Effector memory CD8-positive, alpha-beta T cell (primary cell): ENCODE data around the gene THAP8.

ENCODE experiments used
- ATAC-seq: fragments of 150-1000 bp; cut with Tn5 transposase; replicated peaks from 2 replicates; pipeline ENCODE4 v1.10.0; 2021; ENCODE audit warnings: mild to moderate bottlenecking, moderate library complexity
- DNase-seq, 3 experiments: peaks; one replicate each; pipeline ENCODE4 v3.0.0; 2021
- H3K27ac Mint-ChIP-seq, 2 donors: one replicate each; pipeline ENCODE4 v1.8.0; 2022; ENCODE audit warnings: mild to moderate bottlenecking in 2 of 2, mixed read lengths in 2 of 2, moderate library complexity in 2 of 2
- H3K27me3 Mint-ChIP-seq, 2 donors: one replicate each; pipeline ENCODE4 v1.8.0; 2022; ENCODE audit warnings: mixed read lengths in 2 of 2
- H3K36me3 Mint-ChIP-seq: one replicate; pipeline ENCODE4 v1.8.0; 2022; ENCODE audit warnings: mild to moderate bottlenecking, moderate library complexity, mixed read lengths; ENCODE audit not compliant: insufficient read depth
- H3K4me1 Mint-ChIP-seq, 2 donors: one replicate each; pipeline ENCODE4 v1.8.0; 2022; ENCODE audit warnings: low read depth in 2 of 2, mixed read lengths in 2 of 2
- H3K4me3 Mint-ChIP-seq, 2 donors: one replicate each; pipeline ENCODE4 v1.8.0; 2022; ENCODE audit warnings: mild to moderate bottlenecking in 2 of 2, mixed read lengths in 2 of 2, moderate library complexity in 2 of 2
- H3K9me3 Mint-ChIP-seq, 2 donors: one replicate each; pipeline ENCODE4 v1.8.0; 2022; ENCODE audit warnings: mixed read lengths in 2 of 2

THAP8 gene

GRCh38 chr19:36031308-36031707 lies 22.8 kb downstream of the THAP8 start:
- no peak for DNase-seq
- no peaks in the 10 kb centered on the region for H3K36me3 Mint-ChIP-seq
- H3K27ac Mint-ChIP-seq: no peak overlapping the region

GRCh38 chr19:36030264-36031148 lies 23.6 kb downstream of the THAP8 start:
- Mint-ChIP-seq H3K9me3 (no peaks in the 10 kb centered on the region), H3K4me1 (peaks cover 12 to 16% of the 10 kb centered on the region in 2 donors), H3K4me3 (no peak overlapping the region), H3K27me3 (no peaks in the 10 kb centered on the region), H3K27ac (no peak overlapping the region), H3K36me3 (no peaks in the 10 kb centered on the region)
- DNase-seq: no peak
- no peak for ATAC-seq

More at GRCh38 chr19:36031308-36031707, 22.8 kb downstream of the THAP8 start:
- Mint-ChIP-seq H3K27me3 (no peaks in the 10 kb centered on the region), H3K4me3 (no peak overlapping the region), H3K9me3 (no peaks in the 10 kb centered on the region), H3K4me1 (peaks cover 18 to 22% of the 10 kb centered on the region in 2 donors)
- ATAC-seq: no peak

GRCh38 chr19:36028313-36029041 lies 25.6 kb downstream of the THAP8 start:
- Mint-ChIP-seq H3K4me3 (no peak overlapping the region), H3K4me1 (peaks cover 3 to 8% of the 10 kb centered on the region in 2 donors), H3K27ac (no peak overlapping the region), H3K27me3 (no peaks in the 10 kb centered on the region), H3K9me3 (no peaks in the 10 kb centered on the region), H3K36me3 (no peaks in the 10 kb centered on the region)
- DNase-seq (no peak), ATAC-seq (no peak)

- Mint-ChIP-seq H3K27me3 (no peaks in the 10 kb centered on the region), H3K36me3 (no peaks in the 10 kb centered on the region), H3K4me1 (peaks cover 0 to 8% of the 10 kb centered on the region in 2 donors), H3K9me3 (no peaks in the 10 kb centered on the region), H3K27ac (no peak overlapping the region), H3K4me3 (no peak overlapping the region)
- DNase-seq: no peak
- ATAC-seq: no peak
These were observed 26.4 kb downstream of the THAP8 start for GRCh38 chr19:36027696-36028095.

- peaks cover 0 to 1% of the 10 kb centered on the region in 2 donors for H3K4me1 Mint-ChIP-seq
- no peaks in the 10 kb centered on the region for H3K9me3 Mint-ChIP-seq
- no peaks in the 10 kb centered on the region for H3K27me3 Mint-ChIP-seq
These were observed 27.8 kb downstream of the THAP8 start for GRCh38 chr19:36026091-36026876.

GRCh38 chr19:36025541-36025940 lies 28.5 kb downstream of the THAP8 start:
- H3K27ac Mint-ChIP-seq: no peak overlapping the region

More at GRCh38 chr19:36026091-36026876, 27.8 kb downstream of the THAP8 start:
- Mint-ChIP-seq H3K36me3 (no peaks in the 10 kb centered on the region), H3K27ac (no peak overlapping the region), H3K4me3 (no peak overlapping the region)
- no peak for ATAC-seq
- DNase-seq: no peak

GRCh38 chr19:36023432-36023831 lies 30.7 kb downstream of the THAP8 start:
- no peaks in the 10 kb centered on the region for H3K27me3 Mint-ChIP-seq
- H3K4me3 Mint-ChIP-seq: no peak overlapping the region
- ATAC-seq (no peak), DNase-seq (no peak)
- H3K4me1 Mint-ChIP-seq: no peaks in the 10 kb centered on the region
- peak overlapping the region in 1 of 2 donors; percentile 55 for H3K27ac Mint-ChIP-seq
- peaks cover 3% of the 10 kb centered on the region for H3K36me3 Mint-ChIP-seq
- no peaks in the 10 kb centered on the region for H3K9me3 Mint-ChIP-seq

More at GRCh38 chr19:36025541-36025940, 28.5 kb downstream of the THAP8 start:
- H3K27me3 Mint-ChIP-seq: no peaks in the 10 kb centered on the region
- H3K9me3 Mint-ChIP-seq: no peaks in the 10 kb centered on the region
- no peaks in the 10 kb centered on the region for H3K36me3 Mint-ChIP-seq
- H3K4me3 Mint-ChIP-seq: no peak overlapping the region
- DNase-seq: no peak
- ATAC-seq: no peak
- no peaks in the 10 kb centered on the region for H3K4me1 Mint-ChIP-seq

GRCh38 chr19:36019061-36019670 lies 34.9 kb downstream of the THAP8 start:
- H3K4me3 Mint-ChIP-seq: no peak overlapping the region
- no peak for DNase-seq
- no peaks in the 10 kb centered on the region for H3K9me3 Mint-ChIP-seq
- peaks cover 8% of the 10 kb centered on the region for H3K36me3 Mint-ChIP-seq
- peaks cover 9 to 10% of the 10 kb centered on the region in 2 donors for H3K4me1 Mint-ChIP-seq
- no peak for ATAC-seq
- H3K27ac Mint-ChIP-seq: no peak overlapping the region
- no peaks in the 10 kb centered on the region for H3K27me3 Mint-ChIP-seq

GRCh38 chr19:36014012-36014924 lies 39.8 kb downstream of the THAP8 start, which contains the start of gene ALKBH6:
ALKBH6 (minus strand) TSS chr19:36014213; CDS start chr19:36013397, 816 bp downstream.
- H3K4me3 Mint-ChIP-seq: peak within 1 kb of the TSS; percentile 98 to 99
- peaks cover 15% of the 10 kb centered on the region for H3K36me3 Mint-ChIP-seq
- H3K27me3 Mint-ChIP-seq: no peaks in the 10 kb centered on the region
- no peaks in the 10 kb centered on the region for H3K9me3 Mint-ChIP-seq
- DNase-seq (peak; percentile 98 to 99 (median 98)), ATAC-seq (peak; percentile 97)
- H3K4me1 Mint-ChIP-seq: peaks cover 32 to 34% of the 10 kb centered on the region in 2 donors
- peak within 1 kb of the TSS; percentile 97 for H3K27ac Mint-ChIP-seq

- Mint-ChIP-seq H3K27me3 (no peaks in the 10 kb centered on the region), H3K36me3 (peaks cover 12% of the 10 kb centered on the region), H3K27ac (peak overlapping the region; percentile 97), H3K4me3 (peak overlapping the region; percentile 98 to 99), H3K9me3 (no peaks in the 10 kb centered on the region), H3K4me1 (peaks cover 36 to 39% of the 10 kb centered on the region in 2 donors)
- DNase-seq (no peak), ATAC-seq (no peak)
These were observed 40.6 kb downstream of the THAP8 start for GRCh38 chr19:36013280-36014011.

GRCh38 chr19:36010402-36010801 lies 43.7 kb downstream of the THAP8 start:
- no peak for DNase-seq
- no peaks in the 10 kb centered on the region for H3K9me3 Mint-ChIP-seq
- peak overlapping the region in 1 of 2 donors; percentile 27 for H3K27ac Mint-ChIP-seq
- H3K4me1 Mint-ChIP-seq: peaks cover 36 to 41% of the 10 kb centered on the region in 2 donors
- peaks cover 12% of the 10 kb centered on the region for H3K36me3 Mint-ChIP-seq
- H3K27me3 Mint-ChIP-seq: no peaks in the 10 kb centered on the region
- H3K4me3 Mint-ChIP-seq: no peak overlapping the region
- no peak for ATAC-seq
